Measurements from ENCODE around the gene TGM1. TPM values are rescaled to one million over a fixed set of nuclear protein-coding genes. Genes with fewer than 3 reads are reported as not detected.

The TGM1 gene
- total RNA-seq, 1 donor from 2014 or later = 0.17 TPM

DNA sequence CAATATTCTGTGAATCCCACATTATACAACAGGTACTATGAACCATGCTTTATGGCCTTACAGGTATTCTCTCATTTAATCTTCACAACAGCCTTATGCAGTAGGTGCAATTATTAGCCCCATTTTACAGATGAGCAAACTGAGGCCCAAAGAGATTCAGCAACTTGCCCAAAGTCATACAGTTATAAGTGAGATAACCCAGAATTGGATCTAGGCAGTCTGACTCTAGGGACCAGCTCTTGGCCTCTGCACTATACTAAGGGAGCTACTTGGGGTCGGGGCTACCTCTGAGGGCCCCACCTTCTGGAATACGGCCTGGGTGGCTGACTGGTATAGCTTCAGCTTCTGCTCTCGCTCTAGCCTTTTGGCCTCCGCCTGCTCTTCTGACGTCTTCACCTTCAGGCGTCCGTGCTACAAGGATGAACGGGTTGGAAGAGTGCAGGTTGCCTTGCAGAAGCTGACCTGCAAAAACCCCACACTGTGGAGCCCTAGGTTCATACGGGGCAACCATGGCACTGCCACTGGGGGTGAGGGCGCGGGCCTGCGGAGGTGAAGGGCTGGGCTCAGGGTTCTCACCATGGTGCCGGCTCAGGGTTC is 7.7 kb upstream of the TGM1 start:
- DNase-seq = no peak

DNA sequence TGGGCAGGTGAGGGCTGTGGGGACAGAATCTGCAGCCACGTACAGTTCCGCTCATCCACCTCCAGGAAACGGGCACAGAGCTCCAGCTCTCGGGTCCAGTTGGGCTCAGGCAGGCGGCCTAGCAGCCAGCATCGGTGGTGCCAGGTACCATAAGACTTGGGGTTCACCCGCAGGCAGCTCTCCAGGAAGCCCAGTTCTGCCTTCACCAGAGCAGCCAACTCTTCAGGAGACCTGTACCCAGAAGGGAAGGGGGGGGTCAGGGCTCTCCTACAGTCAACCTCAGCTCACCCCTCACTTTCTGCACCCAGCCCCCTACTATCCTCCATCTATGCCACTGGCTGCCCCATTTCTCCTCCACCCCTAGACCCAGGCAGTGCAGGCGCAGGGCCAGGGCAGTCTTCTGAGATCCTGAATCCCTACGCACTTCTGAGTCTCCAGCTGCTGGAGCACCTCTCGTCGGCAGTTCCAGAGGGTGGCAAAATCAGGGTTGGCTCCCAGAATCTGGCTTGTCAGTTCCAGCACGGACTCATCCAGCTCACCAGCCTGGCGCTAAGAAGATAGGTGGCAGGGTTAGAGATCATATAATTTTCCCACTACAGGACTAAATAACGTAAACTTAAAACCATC is 7.0 kb upstream of the TGM1 start:
- no peak for DNase-seq

DNA sequence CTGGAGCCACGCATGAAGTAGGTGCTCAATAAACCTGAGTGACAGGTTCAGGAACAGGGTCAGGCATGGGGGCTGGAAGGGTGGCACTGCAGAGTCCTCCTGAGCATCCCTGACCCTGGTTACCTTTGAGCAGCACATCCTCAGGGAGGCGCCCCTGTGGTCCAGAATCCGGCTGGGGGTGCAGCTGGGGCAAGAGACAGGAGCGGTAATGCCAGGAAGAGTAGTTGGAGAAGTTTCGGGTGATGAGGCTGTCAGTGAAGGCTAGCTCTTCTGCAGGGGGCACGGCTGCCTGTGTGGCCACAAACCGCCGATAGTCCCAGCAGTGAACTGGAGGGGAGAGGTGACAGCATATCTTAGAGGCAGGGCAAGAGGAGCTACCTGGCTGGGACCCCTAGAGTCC is 6.4 kb upstream of the TGM1 start:
- DNase-seq = no peak

DNA sequence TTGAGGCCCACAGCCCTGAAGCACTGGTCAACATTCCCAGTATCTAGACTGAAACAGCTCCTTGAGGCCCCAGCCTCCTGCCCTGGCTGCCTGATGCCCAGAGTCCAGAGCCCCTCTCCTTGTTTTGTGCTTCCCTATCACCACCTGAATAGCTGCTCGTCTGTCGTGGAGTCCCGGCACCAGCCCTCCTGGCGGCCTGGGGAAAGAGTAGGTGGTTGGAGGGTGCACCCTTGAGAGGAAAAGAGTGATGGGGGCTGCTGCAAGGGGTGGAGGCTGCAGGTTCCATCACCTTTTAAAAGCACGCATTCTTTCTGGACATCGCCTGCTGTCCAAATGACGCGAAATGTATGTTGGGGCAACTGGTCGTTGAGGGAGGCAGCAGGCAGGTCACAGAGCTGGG is 5.2 kb upstream of the TGM1 start:
- DNase-seq = no peak

DNA sequence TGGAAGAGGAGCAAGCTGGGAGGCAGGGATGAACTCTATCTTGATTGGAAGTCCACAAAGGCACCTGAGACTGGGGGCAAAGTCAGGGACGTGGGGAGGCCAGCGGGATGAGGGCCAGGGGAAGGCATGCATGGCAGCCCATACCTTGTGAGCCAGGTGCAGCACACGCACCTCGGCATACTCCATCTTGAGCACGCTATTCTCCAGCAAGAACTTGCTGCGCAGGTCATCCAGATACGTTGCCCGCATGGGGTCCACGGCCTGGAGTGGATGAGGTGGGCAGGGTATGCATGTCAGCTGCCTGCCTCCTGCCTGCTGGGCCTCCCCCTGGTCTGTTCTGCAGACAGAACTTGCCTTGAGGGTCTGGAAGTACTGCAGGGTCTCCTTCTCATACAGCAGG is 4.5 kb upstream of the TGM1 start:
- DNase-seq = no peak

DNA sequence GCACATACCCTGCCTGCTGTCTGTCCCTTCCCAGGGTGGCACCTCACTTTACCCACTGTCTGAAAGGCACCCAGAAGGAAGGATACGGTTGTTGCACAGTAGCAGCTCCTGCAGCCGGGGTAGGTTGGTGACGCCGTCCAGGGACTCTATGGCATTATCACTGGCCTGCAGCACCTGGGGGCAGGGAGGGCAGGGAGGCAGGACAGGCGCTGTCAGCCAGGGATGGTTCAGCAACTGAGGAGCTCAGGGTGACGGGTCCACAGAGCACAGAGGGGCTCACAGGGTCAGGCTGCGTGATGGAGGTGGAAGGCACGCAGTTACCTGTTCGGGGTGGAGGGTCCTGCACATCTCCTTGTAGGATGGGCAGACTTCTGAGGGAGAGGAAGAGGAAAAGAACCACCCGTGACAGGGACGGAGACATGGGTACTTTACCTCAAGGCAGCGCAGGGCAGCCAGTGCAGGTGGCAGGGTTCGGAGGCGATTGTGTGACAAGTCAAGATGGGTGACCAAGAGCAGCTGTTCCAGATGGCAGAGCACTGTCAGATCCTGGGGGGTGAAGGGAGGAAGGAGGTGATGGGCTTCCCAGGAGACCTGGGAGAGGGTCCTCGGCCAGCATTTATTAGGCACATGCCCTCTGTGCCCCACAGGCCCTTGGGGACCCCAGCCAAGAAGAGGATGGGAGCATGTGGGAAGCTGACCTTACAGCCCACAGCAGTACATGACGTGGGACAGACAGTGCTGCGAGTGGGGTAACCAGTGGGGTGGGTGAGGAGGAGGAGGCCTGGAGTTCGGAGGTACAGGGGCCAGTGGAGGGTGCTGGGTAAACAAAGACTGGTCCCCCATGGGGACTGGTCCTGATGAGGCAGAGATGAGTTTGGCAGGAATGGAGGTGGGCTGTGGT is 3.6 kb upstream of the TGM1 start:
- no peak for DNase-seq

DNA sequence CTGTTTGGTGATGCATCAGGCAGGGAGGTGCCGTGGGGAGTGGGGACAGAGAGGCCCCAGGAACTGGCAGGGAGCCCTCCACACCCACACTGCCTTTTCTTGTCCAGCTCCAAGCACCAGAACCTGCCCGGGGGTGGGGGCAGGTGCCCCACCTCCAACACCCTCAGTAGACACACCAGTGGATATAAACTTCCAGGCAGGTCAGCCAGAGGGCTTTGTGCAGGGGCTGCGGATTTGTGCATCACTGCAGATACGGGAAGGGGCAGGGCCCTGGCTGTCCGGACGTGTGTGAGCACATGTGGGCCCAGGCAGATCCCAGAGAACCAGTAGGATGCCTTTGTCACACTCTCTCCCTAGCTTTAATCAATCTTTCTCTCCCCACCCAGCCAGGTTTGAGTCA is 1.3 kb upstream of the TGM1 start:
- DNase-seq = no peak

DNA sequence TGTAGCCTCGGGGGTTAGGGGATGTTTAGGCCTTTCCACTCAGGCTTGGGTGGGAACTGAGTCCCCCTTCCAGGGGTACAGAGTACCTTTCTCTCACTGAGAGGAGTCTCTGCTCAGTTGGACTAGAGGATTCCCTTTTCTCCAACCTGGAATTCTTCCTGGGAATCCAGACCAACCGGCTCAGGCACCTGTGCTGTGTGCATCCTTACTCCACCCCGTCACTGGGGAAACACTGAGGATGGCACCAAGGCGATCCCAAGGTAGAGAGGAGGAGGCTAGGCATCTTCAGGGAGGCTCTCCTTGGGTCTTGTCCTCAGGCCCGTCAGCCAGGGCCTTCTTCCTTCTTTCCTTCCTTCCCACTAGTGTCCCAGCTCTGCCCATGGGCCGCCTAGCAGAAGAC is 871 bp upstream of the TGM1 start:
- no peak for DNase-seq

DNA sequence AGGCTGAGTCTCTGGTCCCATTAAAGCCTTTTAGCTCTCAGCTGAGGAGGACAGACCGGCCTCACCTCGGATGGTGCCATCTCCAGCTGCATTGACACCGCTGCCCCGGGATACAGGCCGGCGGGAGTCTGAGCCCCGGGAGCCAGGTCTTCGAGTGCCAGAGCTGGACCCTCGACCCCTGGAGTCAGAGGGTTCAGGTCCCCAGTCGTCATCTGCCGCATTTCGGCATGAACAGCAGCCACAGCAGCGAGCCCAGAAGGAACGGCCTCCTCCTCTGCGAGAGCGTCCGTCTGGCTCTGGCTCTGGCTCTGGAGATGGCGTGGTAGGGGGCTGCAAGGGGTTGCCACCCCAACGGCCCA is 1.0 kb downstream of the TGM1 start:
- no peak for DNase-seq

DNA sequence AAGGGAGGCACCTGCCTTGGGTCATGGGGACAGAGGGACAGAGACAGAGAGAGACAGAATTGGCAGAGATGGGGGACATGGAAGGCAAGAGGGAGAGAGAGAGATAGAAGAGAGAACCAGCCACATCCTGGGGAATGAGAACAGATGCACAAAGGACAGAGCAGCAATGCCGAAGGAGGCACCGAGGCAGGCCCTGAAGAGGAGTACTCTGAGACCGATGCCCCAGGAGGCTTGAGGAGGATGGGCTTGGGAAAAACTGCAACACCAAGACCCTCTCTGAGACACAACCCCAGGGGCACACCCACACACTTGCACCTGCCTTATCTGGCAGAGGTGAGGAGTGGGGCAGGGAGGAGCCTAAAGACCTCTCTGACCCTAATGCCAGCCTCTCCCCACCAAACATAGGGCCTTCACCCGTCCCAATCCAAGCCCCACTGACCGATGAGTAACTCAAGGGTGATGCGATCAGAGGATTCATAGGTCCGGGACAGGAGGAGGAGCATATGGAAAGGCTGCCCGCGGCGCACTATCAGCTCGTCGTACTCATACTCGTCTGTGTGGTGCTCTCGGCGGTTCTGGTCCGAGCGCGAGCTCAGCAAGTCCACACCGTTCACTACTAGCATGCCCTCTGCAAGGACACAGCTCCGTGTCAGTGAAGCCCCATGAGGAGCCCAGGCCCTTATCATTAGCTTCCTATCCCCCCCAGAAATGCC is 1.6 kb downstream of the TGM1 start:
- no peak for DNase-seq

DNA sequence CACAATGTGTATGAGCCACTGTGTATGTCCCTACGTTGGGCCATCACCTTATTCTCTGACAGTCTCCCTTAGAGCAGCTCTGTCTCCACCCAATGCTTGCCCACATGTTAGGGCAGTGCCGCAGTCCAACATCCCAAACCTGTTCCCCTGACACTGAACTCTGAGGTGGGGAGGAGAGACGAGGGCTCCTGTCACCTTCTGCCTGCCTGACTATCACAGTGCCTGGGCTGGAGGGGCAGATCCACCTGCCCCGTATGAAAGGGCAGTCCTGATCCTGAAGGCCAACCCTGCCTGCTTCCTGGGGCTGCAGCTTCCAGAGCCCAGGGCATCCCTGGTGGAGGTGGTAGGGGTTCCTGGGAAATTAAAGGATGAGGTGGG is 2.2 kb downstream of the TGM1 start:
- DNase-seq = no peak

DNA sequence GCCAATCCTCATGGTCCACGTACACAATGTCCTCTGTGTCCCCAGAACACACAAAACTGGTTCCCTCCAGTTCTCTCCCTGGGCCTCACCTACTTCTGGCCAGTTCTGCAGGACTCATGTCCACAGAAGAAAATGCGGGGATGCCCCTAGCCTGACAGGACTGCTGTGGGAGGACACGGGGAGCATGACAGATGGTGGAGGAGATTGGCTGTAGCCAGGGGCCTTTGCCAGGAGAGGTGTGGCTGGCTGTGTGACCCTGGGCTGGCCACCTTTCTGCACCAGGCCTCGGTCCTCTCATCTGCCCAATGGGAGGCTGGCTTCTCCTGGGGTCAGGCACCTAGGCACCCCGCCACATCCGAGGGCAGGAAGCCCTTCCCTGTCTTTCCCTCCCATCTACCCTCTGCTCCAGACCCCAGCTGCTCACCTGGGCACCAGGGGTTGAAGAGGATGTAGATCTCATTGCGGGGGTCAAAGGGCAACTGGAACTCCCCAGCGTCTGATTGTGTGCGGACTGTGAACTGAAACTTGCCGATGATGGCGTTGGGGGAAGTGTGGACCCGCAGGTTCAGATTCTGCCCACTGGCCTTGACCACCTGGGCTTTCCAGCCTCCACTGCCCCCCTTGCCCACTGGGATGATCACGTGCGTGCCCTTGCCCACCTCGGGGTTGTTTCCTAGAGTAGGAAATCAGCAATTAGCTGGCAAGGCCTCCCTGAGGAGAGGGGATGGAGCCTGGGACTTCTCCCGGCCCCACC is 2.8 kb downstream of the TGM1 start:
- DNase-seq = no peak

DNA sequence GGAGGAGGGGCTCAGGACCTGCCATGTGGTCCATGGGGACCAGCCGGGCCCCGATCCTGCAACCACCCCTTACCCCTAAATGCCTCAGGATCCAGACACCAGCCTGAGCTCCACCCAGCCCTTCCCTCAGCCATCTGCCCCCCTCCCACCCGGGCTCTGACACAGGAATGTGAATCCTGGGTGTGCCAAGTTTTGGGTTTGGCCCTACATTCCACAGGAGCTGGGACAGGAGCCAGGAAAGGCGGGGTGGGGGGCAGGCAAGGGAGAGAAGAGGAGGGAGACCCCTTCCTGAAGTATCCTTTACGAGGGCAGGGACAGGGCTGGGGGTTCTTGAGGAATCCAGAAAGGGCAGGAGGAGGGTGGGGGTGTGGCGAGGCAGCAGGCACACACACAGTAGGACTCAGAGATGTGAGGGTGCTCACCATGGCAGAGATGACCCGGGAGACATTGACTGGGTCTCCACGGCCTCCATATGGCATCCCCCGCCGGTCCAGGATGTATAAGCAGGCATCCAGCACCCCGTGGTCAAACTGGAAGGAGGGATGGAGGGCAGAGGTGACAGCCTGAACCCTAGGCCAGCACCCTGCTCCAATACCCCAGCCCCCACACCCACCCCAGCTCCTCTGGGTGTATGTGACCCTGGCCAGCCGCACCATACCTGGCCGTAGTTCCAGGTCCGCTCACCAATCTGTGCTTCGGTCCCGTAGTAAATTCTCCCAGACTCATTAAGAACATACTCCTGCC is 3.5 kb downstream of the TGM1 start:
- DNase-seq = no peak

DNA sequence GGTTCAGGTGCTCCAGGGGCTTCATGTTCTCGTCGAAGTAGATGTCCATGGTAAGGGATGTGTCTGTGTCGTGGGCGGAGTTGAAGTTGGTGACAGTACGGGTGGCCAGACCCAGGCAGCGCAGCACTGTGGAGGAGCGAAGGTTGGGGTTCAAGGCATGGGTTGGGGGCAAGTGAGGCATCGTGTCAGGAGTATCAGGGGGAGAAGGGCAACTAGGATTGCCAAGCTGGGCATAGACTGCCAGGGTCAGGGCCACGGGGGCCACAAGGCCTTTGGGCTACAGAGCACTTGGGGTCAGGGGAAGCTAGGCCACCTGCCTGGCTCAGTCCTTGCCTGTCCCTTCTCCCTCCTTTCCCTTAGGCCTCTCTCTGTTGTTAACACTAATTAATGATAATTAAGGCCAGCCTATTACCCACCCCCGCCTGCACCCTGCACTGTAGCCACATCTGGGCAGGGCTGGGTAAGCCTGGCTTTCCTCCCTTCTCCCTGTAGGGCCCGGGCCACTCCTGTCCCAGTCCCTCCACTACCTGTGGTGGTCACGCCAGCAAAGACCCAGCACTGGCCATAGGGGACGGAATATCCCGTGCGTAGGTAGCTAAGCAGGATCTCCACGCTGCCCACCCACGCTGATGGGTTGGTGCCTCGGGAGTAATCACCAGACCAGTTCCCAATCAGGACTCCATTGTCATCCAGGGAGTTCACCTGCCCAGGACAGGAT is 4.3 kb downstream of the TGM1 start:
- DNase-seq = no peak

DNA sequence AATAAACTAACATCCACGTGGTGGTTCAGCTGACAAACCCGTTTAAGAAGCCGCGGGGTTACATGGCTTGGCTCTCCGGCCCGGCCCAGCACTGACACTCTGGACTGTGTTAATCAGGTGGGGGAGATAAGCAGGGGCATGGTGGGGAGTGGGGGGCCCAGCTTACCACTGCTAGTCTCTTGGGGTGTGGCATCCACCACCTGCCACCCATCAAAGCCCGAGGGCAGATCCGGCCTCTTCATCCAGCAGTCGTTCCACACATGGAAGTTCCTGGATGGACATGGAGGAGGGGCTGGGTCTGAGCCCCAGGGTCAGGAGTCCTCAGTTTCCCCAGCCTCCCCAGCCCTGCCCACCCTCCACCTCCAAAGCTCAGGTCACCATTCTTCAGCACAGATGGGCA is 4.9 kb downstream of the TGM1 start:
- no peak for DNase-seq

DNA sequence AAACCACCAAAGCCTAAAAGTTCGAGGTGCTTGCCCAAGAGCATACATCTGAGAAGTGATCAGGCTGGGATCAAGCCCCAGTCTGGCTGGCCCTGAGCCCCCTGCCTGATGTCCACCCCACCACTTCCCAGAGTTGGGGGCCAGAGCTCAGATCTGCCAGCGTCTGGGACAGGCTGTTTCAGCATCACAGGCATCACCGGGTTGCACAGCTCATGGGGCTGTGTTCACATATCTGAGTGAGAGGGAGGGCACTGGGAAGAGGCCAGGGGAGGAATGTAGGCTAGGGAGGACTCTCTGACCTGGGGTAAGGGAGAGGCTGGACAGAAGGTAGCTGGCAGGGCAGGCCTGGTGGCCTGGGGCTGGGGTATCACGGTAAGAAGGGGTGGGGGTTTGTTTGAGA is 6.0 kb downstream of the TGM1 start:
- DNase-seq = no peak

DNA sequence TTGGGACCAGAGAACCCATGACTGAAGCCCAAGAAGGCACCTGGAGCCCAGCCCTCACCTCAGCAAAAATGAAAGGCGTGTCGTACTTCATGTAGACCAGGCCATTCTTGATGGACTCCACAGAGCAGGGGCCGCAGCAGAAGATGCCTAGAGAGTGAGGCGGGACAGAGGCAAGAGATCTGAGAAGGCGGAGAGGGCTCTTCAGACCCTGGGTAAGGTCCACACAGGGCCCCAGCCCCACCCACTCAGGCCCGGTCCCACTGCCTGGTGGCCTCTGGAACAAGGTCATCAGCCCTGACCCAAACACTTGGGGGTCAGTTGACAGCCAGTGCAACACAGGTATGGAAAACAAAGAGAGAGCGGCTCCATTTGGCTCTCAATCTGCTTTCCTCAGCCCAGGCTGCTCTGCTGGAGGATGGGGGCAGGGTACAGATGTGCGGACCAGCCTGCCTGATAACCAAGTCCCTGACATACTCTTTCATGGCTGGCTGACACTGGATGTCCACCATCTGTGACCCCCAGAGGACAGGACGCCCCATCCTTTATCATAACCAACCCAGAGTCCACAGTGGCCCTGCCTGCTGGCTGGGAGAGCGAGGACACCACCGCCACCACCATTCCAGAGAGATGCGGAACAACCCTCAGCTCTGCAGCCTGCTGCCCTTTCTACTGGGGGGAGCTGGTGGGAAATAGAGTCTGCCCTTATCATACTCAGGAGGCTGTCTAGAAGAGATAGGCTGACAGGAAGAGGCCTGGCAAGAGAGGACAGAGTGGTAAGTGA is 6.9 kb downstream of the TGM1 start:
- no peak for DNase-seq

DNA sequence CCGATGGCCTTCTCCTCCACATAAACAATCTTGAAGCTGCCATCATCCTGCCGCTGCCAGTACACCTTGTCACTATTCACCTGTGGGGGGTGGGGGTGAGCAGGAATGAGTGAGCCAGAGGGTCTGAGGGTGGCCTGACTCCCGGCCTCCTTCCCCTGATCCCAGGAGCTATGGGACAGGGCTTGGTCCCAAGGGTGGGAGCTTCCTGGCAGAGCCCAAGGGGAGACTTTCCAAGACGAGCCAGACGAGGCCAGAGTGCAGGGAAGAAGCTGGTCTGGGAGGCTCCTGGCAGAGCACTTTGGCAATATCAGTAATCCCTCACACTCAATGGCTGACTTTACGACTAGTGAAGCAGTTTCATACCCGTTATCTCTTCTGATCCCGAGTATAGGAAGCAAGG is 7.5 kb downstream of the TGM1 start:
- no peak for DNase-seq

DNA sequence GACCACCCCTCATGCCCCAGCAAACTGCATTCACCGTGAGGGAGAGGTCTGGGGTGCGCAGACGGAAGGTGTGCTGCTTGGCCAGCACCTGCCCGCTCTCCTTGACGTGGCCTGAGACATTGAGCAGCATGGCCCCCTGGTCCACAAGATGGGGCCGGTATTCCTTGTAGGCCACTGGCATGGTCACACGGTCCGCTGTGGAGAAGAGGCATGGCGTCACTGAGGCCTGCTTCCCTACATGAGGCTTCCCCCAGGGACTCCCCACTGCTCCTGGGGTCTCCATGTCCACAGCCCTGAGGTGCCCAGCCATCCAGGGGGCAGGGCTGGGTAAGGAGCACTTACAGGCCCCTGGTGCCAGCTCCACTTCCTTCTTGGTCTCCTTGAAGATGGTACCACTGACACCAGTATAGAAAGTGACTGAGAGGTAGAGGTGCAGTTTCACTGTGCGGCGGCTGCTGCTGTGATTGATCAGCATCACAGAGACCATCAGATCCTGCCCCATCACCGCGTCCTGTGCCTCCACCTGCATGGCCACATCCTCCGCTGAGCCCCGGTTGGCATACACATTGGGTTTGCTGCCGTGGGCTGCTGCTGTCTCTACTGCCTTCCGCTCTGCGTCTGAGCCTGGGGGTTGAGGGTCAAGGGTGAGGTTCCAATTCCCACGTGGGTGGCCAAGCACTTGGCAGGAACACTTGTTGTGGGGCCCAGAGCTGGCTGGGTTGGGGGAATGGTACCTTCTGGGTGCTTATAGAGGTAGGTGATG is 8.2 kb downstream of the TGM1 start:
- no peak for DNase-seq

DNA sequence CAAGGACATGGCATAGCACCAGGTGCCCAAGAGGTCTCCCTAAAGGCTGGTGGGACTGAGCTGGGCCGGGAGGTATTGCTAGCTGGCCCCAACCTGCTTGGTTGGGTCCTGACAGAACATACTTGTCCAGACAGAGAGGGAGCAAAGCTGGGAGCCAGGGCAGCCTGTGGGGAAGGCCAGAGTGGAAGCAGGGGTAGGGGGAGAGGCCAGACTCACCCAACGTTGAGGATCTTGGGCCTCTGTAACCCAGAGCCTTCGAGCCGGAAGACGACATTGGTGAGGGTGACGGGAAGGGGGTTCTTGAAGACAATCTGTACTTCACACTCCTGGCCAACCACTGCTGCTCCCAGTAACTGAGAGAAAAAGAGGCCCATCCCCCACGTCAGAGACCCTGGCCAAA is 9.0 kb downstream of the TGM1 start:
- DNase-seq = no peak

Data from dermis blood vessel endothelial cell (primary cell).